ENCODE measurements around the gene IGF2.

Gene IGF2

GRCh38 chr11:2104524-2105440 is 34.4 kb downstream of the IGF2 start:
- FAIRE-seq = no peak
- DNase-seq (ENCODE audit: low spot score) = no peak

DNA sequence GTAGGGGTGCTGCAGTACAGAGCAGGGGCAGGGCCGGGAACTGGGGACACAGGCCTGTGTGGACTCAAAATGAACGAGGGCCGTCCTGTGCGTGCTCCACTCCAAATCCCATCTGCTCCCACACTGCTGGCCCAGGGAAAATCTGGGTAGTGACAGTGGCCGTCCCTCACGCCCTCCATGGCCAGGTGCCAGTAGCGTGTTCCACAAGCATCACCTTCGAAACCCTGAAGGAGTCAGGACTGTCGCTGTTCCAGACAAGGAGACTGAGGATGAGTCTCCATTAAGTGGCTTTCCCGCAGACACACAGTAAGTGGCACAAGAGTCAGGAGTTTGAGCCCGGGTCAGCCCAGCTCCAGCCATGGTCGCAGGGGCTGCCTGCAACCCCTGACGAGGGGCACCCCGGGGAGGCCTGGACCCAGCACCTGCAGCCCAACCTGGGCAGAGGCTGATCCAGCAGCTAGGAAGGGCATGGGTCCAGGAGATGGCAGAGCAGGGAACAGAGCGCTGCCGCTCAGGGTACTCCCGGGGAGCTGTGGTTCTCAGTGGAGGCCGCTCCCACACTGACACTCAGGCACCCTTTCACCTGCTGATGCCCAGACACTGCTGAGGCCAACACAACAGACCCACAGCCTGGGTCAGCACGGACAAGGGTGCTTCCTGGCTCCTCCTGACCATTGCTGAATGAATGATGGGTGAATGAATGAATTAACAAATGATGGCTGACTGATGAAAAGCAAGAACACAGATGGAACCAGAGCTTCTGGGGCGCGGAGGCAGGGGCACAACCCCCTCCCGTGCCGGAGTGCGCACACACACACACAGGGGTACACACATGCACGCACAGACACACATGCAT is 35.3 kb downstream of the IGF2 start:
- DNase-seq (ENCODE audit: low spot score) (no peak), FAIRE-seq (no peak)

- FAIRE-seq (no peak), DNase-seq (ENCODE audit: low spot score) (no peak)
Observed at GRCh38 chr11:2102883-2103213, 36.3 kb downstream of the IGF2 start.

DNA sequence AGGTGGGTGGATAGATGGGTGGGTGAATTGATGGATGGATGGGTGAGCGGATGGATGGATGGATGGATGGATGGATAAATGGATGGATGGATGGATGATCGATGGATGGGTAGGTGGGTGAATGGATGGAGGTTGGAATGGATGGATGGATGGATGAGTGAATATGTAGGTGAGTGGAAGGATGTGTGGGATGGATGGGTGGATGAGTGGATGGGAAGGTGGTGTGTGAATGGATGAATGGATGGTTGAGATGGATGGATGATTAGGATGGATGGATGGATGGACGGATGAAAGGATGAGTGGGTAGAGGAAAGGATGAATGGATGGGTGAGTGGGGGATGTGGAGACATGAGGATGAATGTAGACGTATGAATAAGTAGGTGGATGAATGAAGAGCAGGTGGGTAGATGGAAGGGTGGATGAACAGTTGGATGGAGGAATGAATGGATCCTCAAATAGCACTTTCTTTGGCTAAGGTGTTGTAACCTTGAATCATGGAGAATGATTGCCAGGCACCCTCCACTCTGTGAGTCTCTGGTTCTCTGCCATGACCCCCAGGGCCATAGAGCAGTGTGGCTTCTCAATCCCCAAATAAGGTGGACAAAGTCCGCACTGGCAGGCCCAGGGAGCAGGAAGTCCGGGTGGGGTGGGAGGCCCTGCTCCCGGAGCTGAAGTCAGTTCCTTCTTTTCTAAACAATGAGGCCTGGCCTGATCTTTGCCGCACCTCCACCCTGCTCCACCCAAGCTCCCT is 36.9 kb downstream of the IGF2 start:
- DNase-seq (ENCODE audit: low spot score) (no peak), FAIRE-seq (no peak)

GRCh38 chr11:2101171-2101675 is 38.0 kb downstream of the IGF2 start:
- DNase-seq (ENCODE audit: low spot score) (no peak), FAIRE-seq (no peak)

DNA sequence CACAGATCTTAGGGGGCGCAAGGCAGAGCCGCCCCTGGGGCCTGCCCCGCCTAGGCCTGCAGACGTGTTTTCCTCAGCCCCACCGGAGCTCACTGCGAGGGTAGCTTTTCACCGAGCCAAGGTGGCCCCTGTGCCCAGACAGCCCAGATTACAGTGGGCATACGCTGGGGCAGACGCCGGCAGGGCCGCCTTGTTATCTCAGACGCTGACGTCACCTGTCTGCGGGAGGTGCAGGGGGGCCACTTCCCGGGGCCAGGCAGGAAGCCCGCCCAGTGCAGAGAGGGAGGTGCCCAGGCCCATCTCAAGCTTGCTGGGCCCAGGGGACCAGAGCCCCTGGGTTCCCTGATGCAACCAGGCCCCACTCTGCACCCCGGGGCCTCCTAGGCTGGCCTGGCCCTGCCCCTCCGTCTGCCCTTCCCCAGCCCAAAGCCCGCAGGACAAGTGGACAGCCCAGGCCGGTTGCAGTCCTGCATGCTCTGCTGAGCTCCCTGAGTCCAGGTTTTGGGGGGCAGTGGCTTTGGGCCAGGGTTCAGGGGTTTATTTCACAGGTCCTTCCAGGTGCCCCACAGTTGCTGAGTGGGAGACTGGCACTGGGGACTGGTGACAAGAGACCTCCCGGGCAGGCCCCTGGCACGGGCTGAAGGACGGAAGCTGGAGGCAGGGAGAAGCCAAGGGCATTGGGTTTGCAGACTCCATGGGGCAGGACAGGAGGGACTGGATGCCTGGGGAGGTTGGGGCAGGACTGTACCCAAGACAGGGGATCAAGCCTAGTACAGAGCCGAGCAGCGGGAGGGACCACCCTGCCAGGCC is 38.6 kb downstream of the IGF2 start:
- DNase-seq (ENCODE audit: low spot score) = no peak
- FAIRE-seq = no peak

DNA sequence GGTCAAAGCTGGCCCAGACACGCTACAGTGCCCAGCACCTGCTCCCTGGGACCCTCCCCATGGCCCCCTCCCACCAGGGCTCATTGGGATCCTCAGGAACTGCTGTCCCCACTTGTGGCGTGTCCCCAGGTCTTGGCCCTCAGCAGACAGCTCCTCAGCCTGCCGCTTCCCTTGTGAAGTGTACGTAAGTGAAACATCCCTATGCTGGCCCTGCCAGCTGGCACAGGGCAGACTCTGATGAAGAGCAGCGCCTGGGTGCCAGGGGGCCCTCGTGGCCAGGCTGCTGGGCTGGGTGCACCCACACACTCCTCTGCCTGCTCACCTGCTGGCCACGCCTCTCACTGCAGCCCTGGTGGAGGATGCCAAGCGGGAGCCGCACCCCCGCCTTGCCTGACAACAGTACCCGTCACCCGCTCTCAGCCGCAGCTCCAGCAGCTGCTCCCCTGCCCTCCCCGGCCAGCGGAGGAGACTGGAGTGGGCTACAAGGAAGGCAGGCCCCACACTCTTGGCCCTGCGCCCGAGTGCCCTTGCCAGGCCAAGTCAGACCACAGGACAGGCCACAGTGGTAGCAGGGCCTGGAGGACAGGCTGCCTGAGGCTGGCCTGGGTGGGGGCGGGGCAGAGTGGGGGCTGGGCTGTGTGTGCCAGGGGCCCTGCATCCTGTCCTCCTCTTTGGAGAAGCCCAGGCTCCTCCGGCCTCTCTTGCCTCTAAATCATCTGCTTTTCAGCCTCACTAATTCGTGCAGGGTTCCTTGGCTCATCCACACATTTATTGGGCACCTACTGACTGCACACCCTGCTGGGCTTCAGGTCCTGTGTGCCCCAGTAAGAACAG is 39.5 kb downstream of the IGF2 start:
- FAIRE-seq (no peak), DNase-seq (ENCODE audit: low spot score) (no peak)

DNA sequence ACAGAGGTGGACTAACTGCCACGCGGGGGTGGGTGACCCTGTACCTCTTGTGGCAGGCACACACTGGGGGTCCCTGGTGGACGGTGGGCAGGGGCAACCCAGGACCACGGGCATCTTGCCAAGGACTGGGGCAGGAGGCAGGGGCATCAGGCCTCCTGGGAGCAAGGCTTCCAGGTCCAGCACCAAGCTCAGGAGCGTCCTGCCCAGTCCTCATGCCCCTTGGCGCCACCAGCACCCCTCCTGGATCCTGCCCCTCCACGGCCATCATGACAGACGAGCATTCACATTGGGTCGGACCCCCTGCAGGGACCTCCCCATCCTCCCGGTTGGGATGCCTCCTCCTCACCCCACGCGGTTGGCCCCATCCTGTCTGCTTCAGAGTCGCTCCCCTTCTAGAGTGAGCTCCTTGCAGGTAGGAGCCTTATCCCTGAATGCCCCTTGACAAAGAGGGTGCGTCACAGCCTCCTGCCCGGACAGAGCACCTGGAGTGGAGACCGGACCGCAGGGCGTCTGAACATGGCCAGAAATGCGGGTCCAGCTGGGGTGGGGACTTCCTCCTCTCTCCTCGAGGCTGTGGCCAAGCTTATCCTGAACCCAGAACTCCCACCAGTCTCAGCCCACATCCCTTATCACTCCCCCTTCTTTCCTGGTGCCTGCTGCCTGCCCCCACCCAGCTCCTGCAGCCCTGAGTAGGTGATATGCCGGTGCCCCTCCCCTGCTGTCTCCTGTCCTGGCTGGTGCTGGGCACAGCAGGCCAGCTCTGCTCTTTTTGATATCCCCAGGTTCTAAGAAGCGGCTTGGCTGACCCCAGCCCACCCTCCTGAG is 40.3 kb downstream of the IGF2 start:
- no peak for DNase-seq (ENCODE audit: low spot score)
- FAIRE-seq = no peak

GRCh38 chr11:2097998-2098690 is 41.0 kb downstream of the IGF2 start:
- FAIRE-seq = no peak
- DNase-seq (ENCODE audit: low spot score) = no peak

GRCh38 chr11:2097356-2097997 is 41.7 kb downstream of the IGF2 start:
- FAIRE-seq (no peak), DNase-seq (ENCODE audit: low spot score) (peak; percentile 60)

DNA sequence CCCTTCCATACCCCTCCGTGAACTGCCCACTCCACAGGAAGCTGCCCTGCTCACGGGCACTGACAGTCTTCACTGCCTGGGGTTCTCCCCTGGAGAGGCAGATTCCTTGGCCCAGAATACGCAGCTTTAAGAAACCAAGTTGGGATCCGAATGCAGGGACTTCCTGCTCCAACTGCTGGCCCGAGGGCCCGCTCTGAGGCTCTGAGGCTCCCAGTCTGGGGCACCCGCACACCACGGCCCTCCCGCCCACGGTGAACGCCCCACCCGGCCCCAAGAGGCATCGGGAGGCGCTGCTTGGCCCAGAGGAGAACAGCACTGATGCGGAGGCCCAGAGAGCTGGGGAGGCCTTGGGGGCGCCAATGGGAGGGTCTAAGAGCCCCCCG is 42.3 kb downstream of the IGF2 start:
- FAIRE-seq (no peak), DNase-seq (ENCODE audit: low spot score) (no peak)

GRCh38 chr11:2096011-2096918 is 42.9 kb downstream of the IGF2 start:
- FAIRE-seq = no peak
- no peak for DNase-seq (ENCODE audit: low spot score)

DNA sequence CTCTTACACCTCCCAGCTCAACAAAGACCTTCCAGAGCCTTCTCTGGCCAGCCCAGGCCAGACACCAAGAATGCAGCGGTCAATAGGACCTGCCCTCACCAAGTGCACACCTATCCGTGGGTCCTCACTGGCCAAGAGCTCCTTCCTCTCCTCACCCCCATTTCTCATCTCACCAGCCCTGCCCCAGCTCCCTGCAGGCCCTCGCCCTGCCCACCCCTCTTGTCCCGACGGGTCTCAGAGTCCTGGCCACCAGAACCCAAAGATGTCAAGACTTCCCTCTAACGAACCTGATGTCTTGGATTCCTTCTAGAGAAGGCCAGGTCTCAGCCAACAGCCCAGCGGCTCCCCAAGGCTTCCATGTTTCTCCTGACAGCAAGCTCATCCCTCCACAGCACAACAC is 43.6 kb downstream of the IGF2 start:
- FAIRE-seq (no peak), DNase-seq (ENCODE audit: low spot score) (no peak)

GRCh38 chr11:2095198-2095520 is 44.0 kb downstream of the IGF2 start:
- DNase-seq (ENCODE audit: low spot score) (no peak), FAIRE-seq (no peak)

- FAIRE-seq = no peak
- DNase-seq (ENCODE audit: low spot score) = no peak
Observed at GRCh38 chr11:2094354-2095197, 44.6 kb downstream of the IGF2 start.
